COLO668 (cell line): ENCODE results near the gene SELENOW.
"Not testable (repeated sequence)": the region's sequence is repeated elsewhere in the genome, so short reads cannot be mapped to it uniquely, and the experiment has no call there.

Source experiments
- DNase-seq: peaks from one replicate; lab custom pipeline; 2025; ENCODE audit not compliant: unreplicated experiment; lab: John Stamatoyannopoulos, UW

Gene SELENOW

GRCh38 chr19:47756627-47756929 lies 21.9 kb upstream of the SELENOW start:
- DNase-seq, result no peak

- no peak for DNase-seq
Measured at GRCh38 chr19:47756953-47757608, 21.4 kb upstream of the SELENOW start.

GRCh38 chr19:47757617-47758442 lies 20.7 kb upstream of the SELENOW start:
- DNase-seq, result no peak

DNA sequence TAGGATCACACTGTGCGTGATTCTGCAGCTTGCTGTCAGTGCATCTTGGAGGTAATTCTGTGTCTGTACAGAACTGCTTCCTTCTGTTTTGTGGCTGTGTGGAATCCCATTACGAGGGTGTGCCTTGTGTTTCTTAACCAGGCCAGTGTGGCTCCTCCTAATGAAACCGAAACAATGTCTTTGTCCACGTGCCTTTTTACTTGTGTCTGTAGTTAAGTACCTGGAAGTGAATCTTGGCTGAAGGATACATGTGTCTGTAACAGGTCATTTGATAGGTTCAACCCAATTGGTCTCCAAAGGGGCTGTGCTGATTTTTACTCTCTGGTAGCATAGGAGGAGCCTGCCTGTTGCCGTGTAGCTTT lies 20.1 kb upstream of the SELENOW start:
- DNase-seq, result no peak

DNA sequence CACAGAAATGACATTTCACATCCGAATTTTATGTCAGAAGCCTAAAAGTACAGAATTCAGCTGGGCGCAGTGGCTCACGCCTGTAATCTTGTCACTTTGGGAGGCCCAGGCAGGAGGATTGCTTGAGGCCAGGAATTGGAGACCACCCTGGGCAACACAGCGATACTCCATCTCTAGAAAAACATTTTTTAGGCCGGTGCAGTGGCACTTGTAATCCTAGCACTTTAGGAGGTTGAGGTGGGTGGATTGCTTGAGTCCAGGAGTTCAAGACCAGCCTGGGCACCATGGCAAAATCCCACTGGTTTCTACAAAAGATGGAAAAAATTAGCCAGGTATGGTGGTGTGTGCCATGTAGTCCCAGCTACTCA lies 17.9 kb upstream of the SELENOW start:
- DNase-seq, result no peak

DNA sequence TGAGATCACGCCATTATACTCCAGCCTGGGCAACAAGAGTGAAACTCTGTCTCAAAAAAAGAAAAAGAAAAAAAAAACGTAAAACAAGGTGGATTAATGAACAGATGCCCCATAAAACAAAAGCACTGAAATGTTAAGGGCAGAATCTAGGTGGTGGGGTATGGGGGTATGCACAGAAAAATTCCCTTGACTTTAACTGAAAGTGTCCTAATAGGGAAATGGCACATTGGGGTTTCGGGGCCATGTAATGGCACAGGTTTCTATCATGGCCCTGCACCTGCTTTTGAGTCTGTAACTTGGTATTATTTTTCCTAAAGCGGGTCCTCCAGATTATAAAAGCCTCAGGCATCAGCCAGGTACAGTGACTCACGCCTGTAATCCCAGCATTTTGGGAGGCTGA lies 16.9 kb upstream of the SELENOW start:
- no peak for DNase-seq

DNA sequence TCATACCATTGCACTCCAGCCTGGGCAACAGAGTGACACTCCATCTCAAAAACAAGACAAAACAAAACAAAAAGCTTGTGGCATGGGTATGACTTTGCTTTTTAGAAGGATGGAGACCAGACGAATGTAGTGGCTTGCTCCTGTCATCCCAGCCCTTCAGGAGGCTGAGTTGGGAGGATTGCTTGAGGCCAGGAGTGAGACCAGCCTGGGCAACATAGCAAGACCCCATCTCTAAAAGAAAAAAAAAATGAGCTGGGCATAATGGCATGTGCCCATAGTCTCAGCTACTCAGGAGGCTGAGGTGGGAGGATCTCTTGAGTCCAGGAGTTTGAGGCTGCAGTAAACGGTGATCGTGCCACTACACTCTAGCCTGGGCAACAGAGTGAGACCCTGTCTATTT lies 16.4 kb upstream of the SELENOW start:
- DNase-seq, result no peak

- DNase-seq, result peak; percentile 7
Measured at GRCh38 chr19:47762615-47763308, 15.7 kb upstream of the SELENOW start.

DNA sequence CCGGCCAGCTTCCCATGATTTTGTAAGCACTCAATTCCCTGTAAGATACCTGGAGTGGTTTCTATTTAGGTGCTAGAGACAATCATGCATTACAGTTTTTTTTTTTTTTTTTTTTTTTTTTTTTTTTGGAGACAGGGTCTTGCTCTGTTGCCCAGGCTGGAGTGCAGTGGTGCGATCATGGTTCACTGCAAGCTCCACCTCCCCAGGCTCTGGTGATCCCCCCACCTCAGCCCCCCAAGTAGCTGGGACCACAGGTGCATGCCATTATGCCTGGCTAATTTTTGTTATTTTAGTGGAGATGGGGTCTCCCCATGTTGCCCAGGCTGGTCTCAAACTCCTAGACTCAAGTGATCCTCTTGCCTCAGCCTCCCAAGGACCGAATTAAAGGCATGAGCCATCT lies 13.8 kb upstream of the SELENOW start:
- not testable (repeated sequence) for DNase-seq

DNA sequence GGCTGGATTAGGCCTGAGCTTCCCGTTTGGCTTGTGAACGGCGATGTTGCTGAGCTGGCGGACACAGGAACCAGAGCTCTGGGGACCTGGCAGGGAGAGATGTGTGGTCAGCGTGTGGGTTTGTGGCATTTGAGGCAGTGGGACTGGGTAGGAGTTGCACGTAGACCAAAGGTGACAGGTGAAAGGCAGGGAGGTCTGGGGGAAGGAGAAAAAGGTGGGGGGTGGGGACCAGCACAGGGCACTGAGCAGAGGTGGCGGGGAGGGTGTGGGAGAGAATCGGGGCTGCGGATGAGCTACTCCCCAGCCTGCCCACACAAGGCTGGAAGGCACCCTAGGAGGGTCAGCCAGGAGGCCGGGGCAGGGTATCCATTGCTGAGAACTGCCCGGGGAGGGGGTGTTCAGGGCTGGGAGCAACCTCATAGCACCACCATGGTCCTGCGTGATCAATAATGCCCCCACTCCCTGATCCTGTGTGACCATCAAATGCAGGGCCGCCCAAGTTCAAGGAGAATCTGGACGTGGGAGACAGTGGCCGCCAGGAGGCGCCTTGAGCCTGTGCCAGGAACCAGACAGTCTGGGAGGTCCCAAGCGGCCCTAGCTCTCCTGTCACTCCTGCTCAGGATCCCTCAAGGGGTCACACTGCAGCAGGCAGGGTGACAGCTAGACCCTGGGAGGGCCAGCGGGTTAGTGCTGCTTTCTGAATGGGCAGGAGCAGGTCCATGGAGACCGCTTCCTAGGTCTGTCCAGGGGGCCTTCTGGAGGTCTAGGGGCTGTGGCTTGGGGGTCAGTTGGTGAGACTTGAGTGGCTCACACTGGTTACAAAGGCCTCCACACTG lies 12.8 kb upstream of the SELENOW start:
- DNase-seq, result peak; percentile 77

GRCh38 chr19:47766359-47766620 lies 12.2 kb upstream of the SELENOW start:
- DNase-seq, result no peak

- no peak for DNase-seq
Measured at GRCh38 chr19:47766670-47767069, 11.8 kb upstream of the SELENOW start.

DNA sequence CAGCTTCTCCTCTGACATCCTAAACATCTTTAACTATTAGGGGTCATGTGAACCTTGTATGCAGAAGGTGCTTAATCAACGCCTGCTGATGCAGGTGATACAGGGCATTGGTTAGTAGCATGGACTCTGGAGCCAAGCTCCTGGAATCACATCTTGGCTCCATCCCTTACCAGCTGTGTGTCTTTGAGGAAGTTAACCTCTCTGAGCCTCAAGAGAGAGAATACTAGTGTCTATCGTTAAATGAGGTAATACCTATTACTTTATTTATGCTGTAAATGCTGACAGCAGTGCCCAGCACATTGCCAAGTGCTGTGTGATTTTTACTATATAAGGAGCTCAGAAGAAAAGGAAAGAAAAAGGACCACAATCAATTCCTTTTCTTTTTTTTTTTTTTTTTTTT lies 11.2 kb upstream of the SELENOW start:
- DNase-seq, result no peak

GRCh38 chr19:47768604-47769003 lies 9.9 kb upstream of the SELENOW start:
- DNase-seq, result peak; percentile 2

DNA sequence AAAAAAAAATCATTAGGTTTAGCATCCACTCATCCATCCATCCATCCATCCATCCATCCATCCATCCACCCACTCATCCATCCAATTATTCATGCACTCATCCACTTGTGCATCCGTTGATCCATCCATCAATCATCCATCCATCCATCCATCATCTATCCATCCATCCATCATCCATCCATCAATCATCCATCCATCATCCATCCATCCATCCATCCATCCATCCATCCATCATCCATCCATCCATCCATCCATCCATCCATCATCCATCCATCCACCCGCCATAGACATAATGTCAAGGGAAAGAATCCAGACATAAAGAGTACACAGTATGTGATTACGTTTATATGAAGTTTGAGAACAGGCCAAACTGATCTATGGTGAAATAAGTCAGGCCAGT lies 9.0 kb upstream of the SELENOW start:
- no peak for DNase-seq

GRCh38 chr19:47771291-47771690 lies 7.2 kb upstream of the SELENOW start:
- DNase-seq, result not testable (repeated sequence)

- peak; percentile 62 for DNase-seq
Measured at GRCh38 chr19:47776568-47776967, 1.9 kb upstream of the SELENOW start.

DNA sequence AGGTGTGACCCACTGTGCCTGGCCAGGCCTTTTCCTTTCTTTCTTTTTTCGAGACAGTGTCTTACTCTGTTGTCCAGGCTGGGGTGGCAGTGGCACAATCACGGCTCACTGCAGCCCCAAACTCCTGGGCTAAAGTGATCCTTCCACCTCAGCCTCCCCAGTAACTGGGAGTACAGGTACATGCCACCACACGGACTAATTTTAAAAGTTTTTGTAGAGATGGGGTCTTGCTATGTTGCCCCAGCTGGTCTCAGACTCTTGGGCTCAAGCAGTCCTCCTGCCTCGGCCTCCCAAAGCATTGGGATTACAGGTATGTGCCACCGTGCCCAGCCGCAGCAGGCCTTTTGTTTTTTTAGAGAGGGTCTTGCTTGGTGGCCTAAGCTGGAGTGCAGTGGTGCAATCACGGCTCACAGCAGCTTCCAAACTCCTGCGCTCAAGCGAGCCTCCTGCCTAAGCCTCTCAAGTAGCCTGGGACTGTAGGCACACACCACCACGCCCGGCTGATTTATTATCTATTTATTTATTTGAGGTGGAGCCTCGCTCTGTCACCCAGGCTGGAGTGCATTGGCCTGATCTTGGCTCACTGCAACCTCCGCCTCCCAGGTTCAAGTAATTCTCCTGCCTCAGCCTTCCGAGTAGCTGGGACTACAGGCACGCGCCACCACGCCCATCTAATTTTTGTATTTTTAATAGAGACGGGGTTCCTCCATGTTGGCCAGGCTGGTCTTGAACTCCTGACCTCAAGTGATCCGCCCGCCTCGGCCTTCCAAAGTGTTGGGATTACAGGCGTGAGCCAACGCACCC lies 1.1 kb upstream of the SELENOW start:
- peak; percentile 53 for DNase-seq

DNA sequence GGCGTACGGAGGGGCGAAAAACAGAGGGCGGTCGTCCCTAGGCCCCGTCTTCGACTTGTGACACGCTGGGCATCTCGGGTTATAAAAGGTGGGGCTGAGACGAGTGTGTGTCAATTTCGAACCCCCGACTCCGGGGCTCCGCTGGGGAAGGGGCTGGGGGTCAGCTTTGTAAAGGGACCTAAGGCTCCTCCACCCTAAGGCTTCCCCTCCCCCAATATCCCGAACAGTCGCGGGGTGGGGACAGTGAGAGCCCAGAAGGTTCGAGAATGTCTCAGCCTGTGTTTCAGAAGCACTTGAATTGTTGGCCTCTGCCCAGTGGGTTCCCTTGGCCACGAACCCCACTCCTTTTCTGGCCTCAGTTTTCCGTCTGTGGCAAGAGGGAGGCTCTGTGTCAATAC lies 450 bp downstream of the SELENOW start:
- peak; percentile 16 for DNase-seq

DNA sequence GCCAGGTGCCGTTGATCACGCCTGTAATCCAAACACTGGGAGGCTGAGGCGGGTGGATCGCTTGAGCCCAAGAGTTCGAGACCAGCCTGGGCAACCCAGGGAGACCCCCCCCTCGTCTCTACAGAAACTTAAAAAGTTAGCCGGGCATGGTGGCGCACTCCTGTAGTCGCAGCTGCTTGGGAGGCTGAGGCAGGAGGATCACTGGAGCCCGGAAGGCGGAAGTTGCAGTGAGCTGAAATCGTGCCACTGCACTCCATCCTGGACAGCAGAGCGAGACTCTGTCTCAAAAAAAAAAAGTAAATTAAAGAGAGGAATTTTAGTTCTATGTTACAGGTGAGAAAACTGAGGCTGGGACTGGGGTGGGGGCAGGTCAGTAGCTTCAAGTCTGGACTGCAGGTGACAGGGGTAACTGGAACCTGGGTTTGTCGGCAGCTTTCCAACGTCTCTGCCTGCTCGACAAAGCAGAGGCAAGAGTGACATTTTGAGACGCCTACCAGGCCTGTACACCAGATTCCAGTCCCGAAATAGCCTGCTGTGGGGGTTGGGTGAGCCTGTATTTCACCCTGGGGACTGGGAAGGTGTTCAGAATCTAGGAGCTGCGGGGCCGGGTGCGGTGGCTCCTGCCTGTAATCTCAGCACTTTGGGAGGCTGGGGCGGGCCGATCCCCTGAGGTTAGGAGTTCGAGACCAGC lies 1.2 kb downstream of the SELENOW start:
- DNase-seq, result peak; percentile 5
